Measurements from ENCODE around the gene SNX25. TPM values are rescaled to one million over a fixed set of nuclear protein-coding genes. Genes with fewer than 3 reads are reported as not detected.

Gene SNX25
- total and polyA plus RNA-seq, 10 donors = 9.6 to 49.6 (median 35.2) TPM

DNA sequence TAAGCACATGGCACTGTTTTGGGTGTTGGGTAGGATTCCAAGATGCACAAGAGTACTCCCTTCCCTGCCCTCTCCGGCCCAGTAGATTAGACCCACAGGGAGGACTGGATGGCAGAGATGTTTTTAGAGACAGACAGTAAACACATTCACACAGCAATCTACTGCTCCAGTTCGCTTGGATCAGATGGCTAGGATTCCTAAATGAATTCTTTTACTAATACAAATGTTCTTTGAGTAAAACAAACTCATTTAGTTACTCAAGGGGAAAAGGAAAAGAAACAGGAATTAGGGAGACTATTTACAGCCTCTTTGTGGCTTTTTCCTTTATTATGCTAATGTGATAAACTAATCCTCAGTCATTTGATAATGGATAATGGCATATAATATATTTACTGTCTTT, 5.9 kb downstream of the SNX25 start:
- Histone ChIP-seq H3K27ac (peak overlapping the region in 1 of 8 donors; percentile 0), H3K4me1 (peaks cover 27 to 93% (median 60%) of the 10 kb centered on the region in 6 donors), H3K27me3 (replicated peaks in 1 of 7) (peaks cover 0 to 5% (median 0%) of the 10 kb centered on the region in 7 donors), H3K9me3 (no peaks in the 10 kb centered on the region), H3K4me3 (no peak overlapping the region), H3K36me3 (no peaks in the 10 kb centered on the region)
- 89 to 97% (median 90%) methylated on average over 2 of the region's 2 CpGs for WGBS, 5 donors
- intact Hi-C loops (cut with DNase I; ENCODE audit: low total_unique reads) = no loop called here
- DNase-seq = no peak
- TF ChIP-seq POLR2A (IDR thresholded peaks at IDR 0.05) (no peak), CTCF (IDR thresholded peaks at IDR 0.05 in 8 of 11, conservative IDR thresholded peaks at IDR 0.05 in 3 of 11) (no peak), POLR2AphosphoS5 (IDR thresholded peaks at IDR 0.05) (no peak)

DNA sequence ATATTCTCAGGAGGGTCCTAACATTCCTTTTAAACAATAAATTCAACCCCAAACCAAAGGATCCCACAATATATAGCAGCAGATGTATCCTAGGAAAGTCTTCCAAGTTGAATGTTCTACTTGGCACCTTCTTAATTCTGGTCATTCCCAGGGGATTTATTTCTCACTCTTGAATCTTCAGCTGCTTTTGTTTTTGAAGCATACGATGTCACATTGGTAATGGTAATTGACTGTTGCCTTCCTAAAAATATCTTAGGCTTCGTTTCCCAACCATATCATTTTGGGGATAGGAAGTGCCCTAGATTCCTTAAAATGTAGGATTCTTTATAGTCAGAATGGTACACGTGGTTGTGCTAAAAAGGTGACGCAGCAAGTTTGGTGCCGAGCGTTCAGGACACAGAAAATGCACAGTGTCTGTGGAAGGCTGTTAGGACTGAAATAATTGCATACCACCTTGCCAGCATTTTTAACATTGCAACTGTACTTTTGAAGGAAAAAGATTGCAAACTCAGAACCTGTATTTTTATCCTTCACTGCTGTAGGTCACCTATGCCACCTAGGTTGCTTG, 8.1 kb downstream of the SNX25 start:
- TF ChIP-seq CTCF (IDR thresholded peaks at IDR 0.05 in 8 of 11, conservative IDR thresholded peaks at IDR 0.05 in 3 of 11) (no peak), POLR2A (IDR thresholded peaks at IDR 0.05) (no peak), POLR2AphosphoS5 (IDR thresholded peaks at IDR 0.05) (no peak)
- Histone ChIP-seq H3K4me1 (peaks cover 15 to 76% (median 41%) of the 10 kb centered on the region in 6 donors), H3K36me3 (no peaks in the 10 kb centered on the region), H3K4me3 (no peak overlapping the region), H3K27ac (peak overlapping the region in 1 of 8 donors; percentile 62), H3K27me3 (replicated peaks in 1 of 7) (no peaks in the 10 kb centered on the region), H3K9me3 (no peaks in the 10 kb centered on the region)
- WGBS, 5 donors = 79 to 90% (median 84%) methylated on average over 6 of the region's 6 CpGs
- DNase-seq = no peak
- intact Hi-C loops (cut with DNase I; ENCODE audit: low total_unique reads) = no loop called here

DNA sequence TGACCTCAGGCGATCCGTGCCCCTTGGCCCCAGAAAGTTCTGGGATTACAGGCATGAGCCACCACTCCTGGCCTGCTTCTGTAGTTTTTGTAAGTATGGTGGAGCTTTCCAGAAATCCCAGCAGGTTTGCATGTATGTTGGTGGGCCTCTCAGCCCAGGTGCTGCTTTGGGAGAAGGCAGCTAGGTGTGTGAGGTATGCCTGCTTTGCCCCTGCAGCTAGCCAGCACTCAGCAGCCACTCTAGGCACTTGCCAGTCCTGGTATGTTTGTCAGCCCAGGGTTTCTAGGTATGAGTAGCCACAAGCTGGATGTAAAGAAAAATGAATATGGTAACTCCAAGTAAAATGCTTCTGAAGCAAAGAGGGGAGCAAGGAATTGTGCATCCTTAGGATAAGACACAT, 8.9 kb downstream of the SNX25 start:
- H3K36me3 ChIP-seq = no peaks in the 10 kb centered on the region

More for the DNA sequence above, 8.9 kb downstream of the SNX25 start:
- no peaks in the 10 kb centered on the region for H3K27me3 ChIP-seq (replicated peaks in 1 of 7)
- intact Hi-C loops (cut with DNase I; ENCODE audit: low total_unique reads) = no loop called here
- TF ChIP-seq CTCF (IDR thresholded peaks at IDR 0.05 in 8 of 11, conservative IDR thresholded peaks at IDR 0.05 in 3 of 11) = no peak
- no peak for TF ChIP-seq POLR2AphosphoS5 (IDR thresholded peaks at IDR 0.05)
- TF ChIP-seq POLR2A (IDR thresholded peaks at IDR 0.05) = no peak
- WGBS, 5 donors = 93 to 100% (median 97%) methylated on average over 2 of the region's 2 CpGs
- no peak for DNase-seq
- H3K4me3 ChIP-seq = no peak overlapping the region
- no peaks in the 10 kb centered on the region for H3K9me3 ChIP-seq
- H3K4me1 ChIP-seq = peaks cover 9 to 68% (median 33%) of the 10 kb centered on the region in 6 donors
- no peak overlapping the region for H3K27ac ChIP-seq
